GM12874 (cell line): ENCODE data around the gene SLC19A3.

Source experiments
- CTCF ChIP-seq: IDR thresholded peaks from 2 replicates; pipeline ENCODE4 v1.5.1; 2011; ENCODE audit warnings: low read depth, mild to moderate bottlenecking, control low read depth, low read length, moderate library complexity; ENCODE audit not compliant: insufficient read depth

Gene SLC19A3

DNA sequence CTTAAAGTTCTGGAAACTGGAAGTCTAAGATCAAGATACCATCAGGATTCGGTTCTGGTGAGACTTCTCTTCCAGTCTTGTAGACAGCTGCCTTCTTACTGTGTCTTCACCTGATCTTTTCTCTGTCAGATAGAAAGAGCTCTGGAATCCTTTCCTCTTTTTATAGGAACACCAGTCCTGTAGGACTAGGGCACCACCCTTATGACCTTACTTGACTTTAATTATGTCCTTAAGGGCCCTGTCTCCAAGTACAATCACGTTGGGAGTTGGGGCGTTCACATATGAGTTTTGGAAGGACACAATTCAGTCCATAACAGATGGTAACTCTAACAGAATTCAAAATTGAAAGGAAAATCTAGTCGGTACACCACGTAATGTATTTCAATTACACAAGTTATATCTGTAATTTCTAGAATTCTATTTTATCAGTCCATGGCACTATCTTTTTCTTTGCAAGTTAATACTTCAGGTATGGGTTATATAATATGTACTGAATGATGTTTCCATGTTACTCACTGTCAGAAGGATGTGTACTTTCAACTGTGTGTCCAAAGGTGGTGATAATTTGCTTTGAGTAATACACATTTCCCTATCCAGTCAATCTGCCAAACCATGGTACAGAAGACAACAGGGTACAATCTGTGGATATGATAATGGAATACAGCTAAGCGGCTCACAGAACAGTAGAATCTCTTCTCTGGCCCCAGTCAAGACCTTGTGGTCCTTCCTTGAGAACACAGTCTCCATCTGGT, 52.5 kb downstream of the SLC19A3 start:
- no peak for TF ChIP-seq CTCF

DNA sequence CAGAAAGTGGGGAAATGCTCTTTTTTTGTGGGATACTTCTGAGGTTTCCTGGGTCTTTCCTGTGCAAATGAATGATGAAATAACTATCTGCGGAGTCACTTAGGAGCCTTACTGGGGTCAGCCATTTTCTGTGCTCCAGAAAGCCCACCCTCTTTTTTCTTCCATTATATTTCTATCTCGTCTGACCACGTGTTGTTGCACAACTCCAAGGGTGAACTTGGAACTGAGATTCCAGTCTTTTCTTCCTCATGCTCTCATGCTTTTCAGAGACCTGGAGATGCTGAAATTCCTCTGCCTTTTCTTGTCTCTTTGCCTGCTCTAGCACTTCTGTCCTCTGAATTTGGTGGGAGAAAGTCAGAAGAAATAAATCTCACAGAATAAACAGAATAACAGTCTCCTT, 56.0 kb downstream of the SLC19A3 start:
- TF ChIP-seq CTCF, result no peak

- TF ChIP-seq CTCF, result no peak
Observed at GRCh38 chr2:227661025-227661649, 56.7 kb downstream of the SLC19A3 start.

GRCh38 chr2:227657199-227657845, 60.5 kb downstream of the SLC19A3 start:
- TF ChIP-seq CTCF, result no peak

- no peak for TF ChIP-seq CTCF
Observed at GRCh38 chr2:227655454-227655853, 62.4 kb downstream of the SLC19A3 start.

- TF ChIP-seq CTCF, result no peak
Observed at GRCh38 chr2:227654426-227654825, 63.4 kb downstream of the SLC19A3 start.

- TF ChIP-seq CTCF, result no peak
Observed at GRCh38 chr2:227653419-227653818, 64.4 kb downstream of the SLC19A3 start.
